Activated naive CD4-positive, alpha-beta T cell treated with anti-CD3 and anti-CD28 coated beads, Interleukin-2, amount 10 ng/mL, durations not matched to agents 7 days and 5 days (primary cell): ENCODE data around the gene MALAT1.
"Not testable (repeated sequence)": the region's sequence is repeated elsewhere in the genome, so short reads cannot be mapped to it uniquely, and the experiment has no call there.

Experiments
- CTCF ChIA-PET: fragments of 350-600 bp; sonication (Branson Sonifier 250); formaldehyde crosslinking; loops from one replicate; lab custom pipeline; 2021; ENCODE audit warnings: antibody characterized with exemption; lab: Charles Lee
- DNase-seq: peaks from one replicate; pipeline ENCODE4 v3.0.0-alpha.2; 2020
- H3K27ac Mint-ChIP-seq: one replicate; pipeline ENCODE4 v1.8.0; 2021; ENCODE audit warnings: mild to moderate bottlenecking, moderate library complexity, mixed read lengths
- H3K27me3 Mint-ChIP-seq: one replicate; pipeline ENCODE4 v1.8.0; 2021; ENCODE audit warnings: mild to moderate bottlenecking, mixed read lengths
- H3K36me3 Mint-ChIP-seq: one replicate; pipeline ENCODE4 v1.8.0; 2021; ENCODE audit warnings: mixed read lengths
- H3K4me1 Mint-ChIP-seq: one replicate; pipeline ENCODE4 v1.8.0; 2021; ENCODE audit warnings: mixed read lengths
- H3K4me3 Mint-ChIP-seq: one replicate; pipeline ENCODE4 v1.8.0; 2021; ENCODE audit warnings: mild to moderate bottlenecking, moderate library complexity, mixed read lengths
- H3K9me3 Mint-ChIP-seq: one replicate; pipeline ENCODE4 v1.8.0; 2021; ENCODE audit warnings: mixed read lengths

The MALAT1 gene

GRCh38 chr11:65506290-65506771 lies 7.5 kb downstream of the MALAT1 start:
- Mint-ChIP-seq H3K27ac (peak overlapping the region; percentile 84), H3K9me3 (no peaks in the 10 kb centered on the region), H3K4me3 (no peak overlapping the region), H3K27me3 (no peaks in the 10 kb centered on the region), H3K36me3 (peaks cover 38% of the 10 kb centered on the region), H3K4me1 (peaks cover 50% of the 10 kb centered on the region)
- CTCF ChIA-PET: interaction anchor here (1.9 to 10.5 kb wide), 2 partner anchors 74 to 88 kb away, joined by 4 to 145 read pairs; no protein-coding TSS in a partner anchor
- DNase-seq: no peak

- DNase-seq: peak; percentile 44
- H3K36me3 Mint-ChIP-seq: peaks cover 38% of the 10 kb centered on the region
- H3K27me3 Mint-ChIP-seq: no peaks in the 10 kb centered on the region
- H3K4me3 Mint-ChIP-seq: no peak overlapping the region
- CTCF ChIA-PET: interaction anchor here (1.9 to 10.5 kb wide), 3 partner anchors 35 to 89 kb away, joined by 4 to 145 read pairs (median 26); no protein-coding TSS in a partner anchor
- H3K4me1 Mint-ChIP-seq: peaks cover 50% of the 10 kb centered on the region
- peak overlapping the region; percentile 84 for H3K27ac Mint-ChIP-seq
- no peaks in the 10 kb centered on the region for H3K9me3 Mint-ChIP-seq
Measured at GRCh38 chr11:65506772-65507505, 8.1 kb downstream of the MALAT1 start.

GRCh38 chr11:65512311-65512710 lies 13.5 kb downstream of the MALAT1 start:
- CTCF ChIA-PET: interaction anchor here (0.7 to 2.4 kb wide), 4 partner anchors 33 to 146 kb away, joined by 3 to 12 read pairs (median 5); no protein-coding TSS in a partner anchor
- peaks cover 20% of the 10 kb centered on the region for H3K4me1 Mint-ChIP-seq
- H3K9me3 Mint-ChIP-seq, H3K4me3 Mint-ChIP-seq, DNase-seq, H3K27ac Mint-ChIP-seq, H3K36me3 Mint-ChIP-seq: not testable (repeated sequence)
- H3K27me3 Mint-ChIP-seq: peaks cover 17% of the 10 kb centered on the region

GRCh38 chr11:65516135-65516968 lies 17.5 kb downstream of the MALAT1 start:
- Mint-ChIP-seq H3K4me3 (peak overlapping the region; percentile 7), H3K4me1 (peaks cover 2% of the 10 kb centered on the region), H3K27ac (no peak overlapping the region), H3K9me3 (peaks cover 2% of the 10 kb centered on the region), H3K27me3 (peaks cover 17% of the 10 kb centered on the region), H3K36me3 (no peaks in the 10 kb centered on the region)
- no peak for DNase-seq
- CTCF ChIA-PET: interaction anchor here (1.2 kb wide), 1 partner anchor 184 kb away, joined by 3 read pairs; no protein-coding TSS in a partner anchor

GRCh38 chr11:65518941-65519549 lies 20.2 kb downstream of the MALAT1 start:
- H3K4me1 Mint-ChIP-seq: peaks cover 27% of the 10 kb centered on the region
- CTCF ChIA-PET: interaction anchor here (0.9 kb wide), 1 partner anchor 75 kb away, joined by 3 read pairs; no protein-coding TSS in a partner anchor
- not testable (repeated sequence) for H3K36me3 Mint-ChIP-seq, H3K27ac Mint-ChIP-seq, H3K27me3 Mint-ChIP-seq, DNase-seq, H3K4me3 Mint-ChIP-seq, H3K9me3 Mint-ChIP-seq

GRCh38 chr11:65521777-65522521 lies 23.1 kb downstream of the MALAT1 start:
- CTCF ChIA-PET: interaction anchor here (0.7 kb wide), 1 partner anchor 50 kb away, joined by 3 read pairs; no protein-coding TSS in a partner anchor
- H3K9me3 Mint-ChIP-seq, H3K27me3 Mint-ChIP-seq, H3K36me3 Mint-ChIP-seq: not testable (repeated sequence)
- peak; percentile 45 for DNase-seq
- peak overlapping the region; percentile 42 for H3K27ac Mint-ChIP-seq
- peaks cover 47% of the 10 kb centered on the region for H3K4me1 Mint-ChIP-seq
- peak overlapping the region; percentile 62 for H3K4me3 Mint-ChIP-seq

GRCh38 chr11:65522718-65523630 lies 24.1 kb downstream of the MALAT1 start:
- not testable (repeated sequence) for H3K9me3 Mint-ChIP-seq, H3K27me3 Mint-ChIP-seq
- CTCF ChIA-PET: interaction anchor here (0.7 kb wide), 1 partner anchor 49 kb away, joined by 3 read pairs; no protein-coding TSS in a partner anchor
- DNase-seq: peak; percentile 43
- Mint-ChIP-seq H3K36me3 (peaks cover 11% of the 10 kb centered on the region), H3K4me3 (peak overlapping the region; percentile 62), H3K27ac (peak overlapping the region; percentile 93), H3K4me1 (peaks cover 52% of the 10 kb centered on the region)

GRCh38 chr11:65523631-65523968 lies 24.8 kb downstream of the MALAT1 start:
- Mint-ChIP-seq H3K4me1 (peaks cover 53% of the 10 kb centered on the region), H3K4me3 (peak overlapping the region; percentile 62), H3K27ac (peak overlapping the region; percentile 93), H3K36me3 (peaks cover 13% of the 10 kb centered on the region)
- H3K9me3 Mint-ChIP-seq, CTCF ChIA-PET, H3K27me3 Mint-ChIP-seq, DNase-seq: not testable (repeated sequence)

GRCh38 chr11:65524014-65524740 lies 25.3 kb downstream of the MALAT1 start:
- no peak for DNase-seq
- Mint-ChIP-seq H3K27me3 (no peaks in the 10 kb centered on the region), H3K27ac (peak overlapping the region; percentile 93), H3K36me3 (peaks cover 17% of the 10 kb centered on the region), H3K4me1 (peaks cover 57% of the 10 kb centered on the region), H3K4me3 (peak overlapping the region; percentile 66), H3K9me3 (no peaks in the 10 kb centered on the region)
- CTCF ChIA-PET: interaction anchor here (0.8 to 2.9 kb wide), 3 partner anchors 14 to 108 kb away, joined by 3 to 12 read pairs (median 4); no protein-coding TSS in a partner anchor

GRCh38 chr11:65524741-65525545 lies 26.1 kb downstream of the MALAT1 start, which contains the start of gene SCYL1:
Gene SCYL1, plus strand, starts transcription at chr11:65525083. Its CDS starts 71 bp downstream, at chr11:65525154.
- Mint-ChIP-seq H3K36me3 (peaks cover 19% of the 10 kb centered on the region), H3K27ac (peak within 1 kb of the TSS; percentile 93)

More at GRCh38 chr11:65524741-65525545, 26.1 kb downstream of the MALAT1 start, which contains the start of gene SCYL1:
- Mint-ChIP-seq H3K4me1 (peaks cover 64% of the 10 kb centered on the region), H3K9me3 (no peaks in the 10 kb centered on the region), H3K27me3 (no peaks in the 10 kb centered on the region), H3K4me3 (peak within 1 kb of the TSS; percentile 89)
- peak; percentile 81 for DNase-seq
- CTCF ChIA-PET: interaction anchor here (0.8 to 2.9 kb wide), 5 partner anchors 12 to 109 kb away, joined by 3 to 12 read pairs (median 4); no protein-coding TSS in a partner anchor
